Measurements from ENCODE around the gene LAMB2. TPM values are rescaled to one million over a fixed set of nuclear protein-coding genes. Genes with fewer than 3 reads are reported as not detected.

LAMB2 gene
- total RNA-seq, 1 donor: 78.9 TPM

- DNase-seq (ENCODE audit: low read depth in 2 of 3, low spot score in 2 of 3): no peak
Observed at GRCh38 chr3:49079270-49079669, 53.6 kb downstream of the LAMB2 start.

DNA sequence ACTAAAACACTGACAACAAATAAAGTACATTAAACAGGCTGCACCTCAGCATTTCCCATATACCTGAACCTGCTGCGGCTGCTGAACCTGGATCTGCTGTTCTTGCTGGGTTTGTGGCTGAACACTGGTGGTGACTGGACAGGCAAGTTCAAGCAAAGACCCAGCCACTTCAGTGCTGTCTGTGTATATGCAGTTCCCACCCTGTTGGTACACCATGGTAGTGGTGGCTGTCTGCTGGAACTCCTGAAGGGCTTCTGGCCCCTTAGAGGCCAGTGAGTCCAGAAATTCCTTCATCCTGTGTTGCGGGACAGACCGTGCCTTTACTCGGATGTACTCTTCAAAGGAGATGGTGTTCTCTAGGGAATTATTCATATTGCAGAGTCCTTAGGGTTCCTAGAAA is 56.2 kb downstream of the LAMB2 start:
- no peak for DNase-seq (ENCODE audit: low read depth in 2 of 3, low spot score in 2 of 3)

DNA sequence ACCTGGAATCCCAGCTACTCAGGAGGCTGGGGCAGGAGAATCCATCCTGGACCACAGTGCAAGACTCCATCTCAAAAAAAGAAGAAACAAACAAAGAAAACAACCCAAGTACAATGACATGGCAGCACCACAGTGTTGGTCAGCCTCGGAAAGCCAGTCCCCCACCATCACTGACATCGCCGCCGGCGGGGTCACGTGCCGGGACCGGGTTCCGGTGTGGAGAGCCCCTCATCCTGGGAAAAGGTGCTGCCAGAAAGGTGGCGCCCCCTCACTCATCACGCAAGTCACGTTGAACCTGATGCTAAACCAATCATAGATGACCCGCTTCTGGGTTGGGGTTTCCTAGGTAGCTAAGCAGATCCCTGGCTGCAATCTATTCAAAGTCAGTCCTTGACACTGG is 56.7 kb downstream of the LAMB2 start:
- no peak for DNase-seq (ENCODE audit: low read depth in 2 of 3, low spot score in 2 of 3)

Small RNA genes within 50 kb of the gene (small RNA-seq; reads per million reads assigned to genes)
- gene RN7SL182P: not detected

Other genes starting within 250 kb of the LAMB2 start
- gene SLC25A20, start 234.2 kb downstream of the LAMB2 start, total RNA-seq: 25.6 TPM
- gene ARIH2, start 214.2 kb downstream of the LAMB2 start, total RNA-seq: 71.4 TPM
- gene P4HTM, start 142.8 kb downstream of the LAMB2 start, total RNA-seq: 59.0 TPM
- 344 TPM for gene WDR6, start 125.7 kb downstream of the LAMB2 start, total RNA-seq
- 83.7 TPM for gene DALRD3, start 114.5 kb downstream of the LAMB2 start, total RNA-seq
- 145 TPM for gene NDUFAF3, start 110.9 kb downstream of the LAMB2 start, total RNA-seq
- gene IMPDH2, start 103.7 kb downstream of the LAMB2 start, total RNA-seq: 612 TPM
- 127 TPM for gene QRICH1, start 39.0 kb downstream of the LAMB2 start, total RNA-seq
- 1,148 TPM for gene QARS1, start 28.3 kb downstream of the LAMB2 start, total RNA-seq
- gene USP19, start 12.2 kb downstream of the LAMB2 start, total RNA-seq: 75.4 TPM
- 61.4 TPM for gene CCDC71, start 33.3 kb upstream of the LAMB2 start, total RNA-seq
- 27.5 TPM for gene KLHDC8B, start 38.5 kb upstream of the LAMB2 start, total RNA-seq
- gene C3orf62, start 144.2 kb upstream of the LAMB2 start, total RNA-seq: 3.2 TPM
- gene USP4, start 207.0 kb upstream of the LAMB2 start, total RNA-seq: 36.1 TPM
- gene GPX1, start 225.3 kb upstream of the LAMB2 start, total RNA-seq: 550 TPM

All from hematopoietic multipotent progenitor cell (in vitro differentiated cells).